Activated CD4-positive, CD25-positive, alpha-beta regulatory T cell (primary cell): ENCODE results near the gene ATXN10.

Source experiments
- DNase-seq, 4 experiments: peaks; one replicate each; lab custom pipeline; 2025; lab: John Stamatoyannopoulos, UW

The ATXN10 gene

DNA sequence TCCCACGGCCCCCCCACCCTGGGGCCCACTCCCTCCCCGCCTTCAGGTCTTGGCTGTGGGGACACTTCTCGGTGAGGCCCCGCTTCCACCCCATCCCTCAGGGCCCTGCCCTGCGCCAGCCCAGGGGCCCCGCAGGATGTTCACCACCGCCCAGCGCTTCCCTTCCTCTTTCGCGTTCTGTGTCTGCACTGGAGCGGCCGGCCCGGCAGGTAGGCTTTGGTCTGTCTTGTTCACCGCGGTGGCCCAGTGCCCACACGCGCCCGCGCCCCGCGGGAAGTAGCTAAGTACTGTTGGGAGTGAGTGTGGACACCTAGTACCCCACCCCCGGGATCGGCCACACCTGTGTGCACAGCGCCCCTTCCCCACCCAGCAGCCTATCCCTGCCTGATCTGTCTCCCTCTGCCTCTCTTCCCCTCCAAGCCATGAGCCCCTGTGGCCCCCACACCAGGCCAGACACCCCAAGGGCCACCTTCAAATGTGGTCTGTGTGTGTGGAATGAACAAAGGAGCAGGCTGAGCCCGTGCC lies 219.9 kb downstream of the ATXN10 start:
- DNase-seq = no peak

DNA sequence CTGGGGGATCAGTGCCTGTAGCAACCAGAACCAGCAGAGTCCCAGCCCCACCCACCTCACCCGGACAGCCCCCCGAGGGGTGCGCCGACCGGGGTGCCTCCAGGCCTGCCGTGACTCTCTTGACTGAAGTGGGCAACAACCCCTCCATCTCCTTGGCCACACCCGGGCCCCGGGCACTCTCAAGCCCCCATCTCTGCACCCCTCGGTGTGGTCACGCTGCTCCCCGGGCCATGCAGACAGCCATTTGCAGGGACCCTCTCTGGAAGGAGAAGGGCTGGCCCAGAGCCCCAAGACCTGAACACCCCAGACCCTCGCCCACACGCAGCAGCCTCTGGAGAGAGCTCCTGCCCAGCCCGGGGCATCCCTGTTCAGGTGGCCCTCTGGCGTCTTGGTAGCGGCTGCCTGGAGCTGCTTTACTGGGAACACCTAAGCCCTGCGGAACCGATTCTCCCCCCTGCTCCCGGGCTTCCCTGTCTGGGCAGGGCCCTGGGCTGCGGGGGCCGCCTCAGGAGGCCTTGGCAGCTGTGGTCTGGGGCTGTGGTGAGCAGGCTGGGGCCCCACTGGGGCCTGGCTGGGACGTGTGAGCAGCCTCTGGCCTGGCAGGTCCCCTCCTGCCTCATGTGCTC lies 220.5 kb downstream of the ATXN10 start:
- DNase-seq = no peak

DNA sequence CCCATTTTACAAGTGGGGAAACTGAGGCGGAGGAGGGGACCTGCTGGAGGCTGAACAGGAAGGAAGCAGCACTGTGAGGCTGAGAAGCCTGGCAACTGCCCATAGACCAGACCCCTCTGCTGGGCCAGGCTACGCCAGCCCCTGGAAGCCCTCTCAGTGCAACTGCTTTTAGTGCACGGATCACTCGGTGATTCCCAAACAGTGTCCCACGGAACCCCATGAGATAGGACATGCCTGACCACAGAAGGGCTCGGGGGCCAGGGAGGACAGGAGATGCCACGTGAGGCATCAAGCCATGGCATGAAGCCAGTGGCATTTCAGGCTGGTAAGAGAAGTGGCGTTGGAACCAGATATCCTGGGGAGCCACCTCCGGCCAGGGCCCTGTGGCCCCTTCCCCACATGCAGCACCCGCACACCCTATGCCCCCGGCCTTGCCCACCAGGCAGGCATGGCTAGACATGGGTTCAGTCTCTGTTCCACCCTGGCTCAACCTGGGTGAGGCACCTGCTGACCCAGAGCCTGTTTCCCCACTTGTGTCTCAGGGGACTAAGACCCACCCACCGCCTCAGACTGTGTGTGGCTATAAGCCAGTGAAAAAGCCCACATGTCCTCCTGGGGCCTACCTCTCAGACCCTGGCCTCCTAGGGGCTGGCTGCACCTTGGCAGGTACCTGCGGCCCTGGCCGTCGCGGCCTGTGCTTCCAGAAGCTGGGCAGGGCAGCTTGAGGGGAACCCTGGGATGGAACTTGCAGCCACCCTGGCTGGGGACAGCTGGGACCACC lies 221.2 kb downstream of the ATXN10 start:
- no peak for DNase-seq

DNA sequence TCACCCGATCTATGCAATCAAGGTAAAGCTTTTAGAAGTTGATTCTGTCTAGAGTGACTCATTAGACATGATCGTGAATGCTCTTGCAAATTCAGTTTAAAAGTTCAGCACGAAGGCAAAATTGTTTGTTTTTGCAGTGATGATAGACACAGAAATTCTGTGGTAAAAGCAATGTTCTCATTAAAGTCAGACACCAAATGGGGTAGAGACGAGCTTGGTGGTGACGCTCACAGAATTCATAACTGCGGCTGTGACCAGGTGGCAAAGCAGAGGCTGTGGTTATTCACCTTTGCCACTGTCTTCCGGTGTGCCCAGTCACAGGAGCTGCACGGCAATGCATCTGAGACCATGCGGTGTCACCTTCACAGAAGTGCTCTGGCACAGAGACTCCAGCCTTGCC lies 221.9 kb downstream of the ATXN10 start:
- no peak for DNase-seq
